ENCODE measurements around the gene MAP2K1.

- TF ChIP-seq CTCF (conservative IDR thresholded peaks at IDR 0.05 in 1 of 2, IDR thresholded peaks at IDR 0.05 in 1 of 2; ENCODE audit: low read depth in 1 of 2, low read length in 2 of 2) (no peak), EZH2 (IDR thresholded peaks at IDR 0.05; ENCODE audit: low read length, missing control alignments) (no peak)
Measured at GRCh38 chr15:66401130-66402021, 14.7 kb downstream of the MAP2K1 start.

All from fibroblast of lung (primary cell).